NOMO-1 (cell line): Measurements from ENCODE around the gene FBXL7.

Experiments used
- DNase-seq, 2 experiments: peaks; one replicate each; lab custom pipeline; 2025; ENCODE audit not compliant: unreplicated experiment in 2 of 2; lab: John Stamatoyannopoulos, UW

The FBXL7 gene

GRCh38 chr5:15968993-15969392 lies 469.0 kb downstream of the FBXL7 start:
- DNase-seq, result no peak

GRCh38 chr5:15977851-15978250 lies 477.9 kb downstream of the FBXL7 start:
- no peak for DNase-seq

- DNase-seq, result no peak
These were observed 480.9 kb downstream of the FBXL7 start for GRCh38 chr5:15980835-15981234.

- DNase-seq, result no peak
These were observed 483.4 kb downstream of the FBXL7 start for GRCh38 chr5:15983392-15983791.
